IPS-NIHi7 (cell line): ENCODE measurements around the gene WNK2.

Experiments
- DNase-seq: peaks from one replicate; pipeline ENCODE4 v3.0.0; 2012; ENCODE audit warnings: mixed read lengths; ENCODE audit errors: extremely low spot score

WNK2 gene

DNA sequence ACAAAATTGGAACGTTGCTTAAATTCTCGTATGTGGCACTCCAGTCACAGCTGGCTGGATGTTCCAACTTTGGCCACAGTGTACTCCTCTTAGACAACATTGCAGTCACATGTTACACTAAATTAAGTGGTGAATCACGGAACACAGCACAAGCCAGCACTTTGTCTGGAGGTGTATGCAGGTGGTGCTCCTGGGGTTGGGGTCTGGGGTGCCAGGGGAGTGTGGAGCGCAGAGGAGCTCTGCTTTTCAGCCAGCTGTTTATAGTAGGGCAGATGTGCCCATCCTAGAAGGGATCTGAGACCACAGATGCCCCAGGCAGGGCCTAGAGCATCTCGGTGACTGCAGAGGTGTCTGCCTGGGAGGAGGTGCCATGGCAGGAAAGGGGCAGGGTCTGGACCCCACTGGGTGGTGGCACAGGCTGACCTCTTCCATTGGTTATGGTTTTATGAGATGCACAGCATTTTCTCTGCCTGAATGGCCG, 82.6 kb downstream of the WNK2 start:
- no peak for DNase-seq

DNA sequence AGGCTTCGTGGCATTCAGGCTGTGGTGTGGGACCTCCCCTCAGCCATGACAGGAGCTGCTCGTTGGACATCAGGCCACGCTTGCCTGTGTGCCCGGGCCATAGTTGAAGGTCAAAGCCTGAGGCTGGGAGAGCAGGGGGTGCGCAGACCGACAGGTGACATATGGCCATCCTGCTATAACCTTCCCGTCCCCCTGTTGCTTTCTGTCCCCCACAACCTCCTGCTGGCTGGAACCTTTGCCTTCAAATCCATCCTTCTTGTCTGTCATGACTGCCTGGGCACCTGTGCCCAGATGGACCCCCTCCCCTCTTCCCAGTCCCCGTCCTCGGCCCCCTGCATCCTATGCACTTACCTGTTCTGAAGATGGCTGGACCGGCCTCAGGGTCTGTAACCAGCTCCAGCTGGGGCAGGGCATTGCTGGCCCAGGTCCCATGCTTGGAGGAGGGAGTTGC, 83.2 kb downstream of the WNK2 start:
- DNase-seq, result no peak

DNA sequence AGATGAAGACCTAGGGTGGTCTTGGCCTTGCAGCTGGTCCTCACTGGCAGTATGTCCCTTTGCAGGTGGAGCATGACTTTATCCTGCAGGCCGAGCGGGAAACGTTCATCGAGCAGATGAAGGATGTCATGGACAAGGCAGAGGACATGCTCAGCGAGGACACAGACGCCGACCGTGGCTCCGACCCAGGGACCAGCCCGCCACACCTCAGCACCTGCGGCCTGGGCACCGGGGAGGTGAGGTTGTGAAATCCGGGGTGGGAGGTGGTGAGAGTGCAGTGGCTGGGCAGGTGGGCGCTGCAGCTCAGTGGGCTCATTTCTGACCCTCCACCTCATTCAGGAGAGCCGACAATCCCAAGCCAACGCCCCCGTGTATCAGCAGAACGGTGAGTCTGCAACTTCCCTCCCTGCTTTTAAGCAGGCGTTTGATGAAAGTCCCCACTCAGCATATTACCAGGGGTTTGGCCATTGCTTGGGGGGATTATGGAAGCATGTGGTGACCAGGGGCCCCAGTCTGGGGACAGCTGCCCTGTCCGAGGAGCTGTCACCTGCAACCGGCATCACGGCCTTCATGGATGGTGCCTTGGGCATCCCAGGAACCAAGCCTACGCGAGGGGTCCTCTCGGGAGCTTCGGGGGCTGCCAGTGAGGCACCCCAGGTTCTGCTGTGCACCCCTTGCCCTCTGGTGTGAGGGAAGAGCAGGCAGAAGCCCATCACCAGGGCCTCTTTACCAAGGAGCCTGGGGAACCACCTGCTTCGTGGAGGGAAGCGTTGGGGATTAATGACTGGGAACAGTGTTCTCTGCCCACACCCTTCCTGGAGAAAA, 84.0 kb downstream of the WNK2 start:
- DNase-seq, result peak; percentile 8

DNA sequence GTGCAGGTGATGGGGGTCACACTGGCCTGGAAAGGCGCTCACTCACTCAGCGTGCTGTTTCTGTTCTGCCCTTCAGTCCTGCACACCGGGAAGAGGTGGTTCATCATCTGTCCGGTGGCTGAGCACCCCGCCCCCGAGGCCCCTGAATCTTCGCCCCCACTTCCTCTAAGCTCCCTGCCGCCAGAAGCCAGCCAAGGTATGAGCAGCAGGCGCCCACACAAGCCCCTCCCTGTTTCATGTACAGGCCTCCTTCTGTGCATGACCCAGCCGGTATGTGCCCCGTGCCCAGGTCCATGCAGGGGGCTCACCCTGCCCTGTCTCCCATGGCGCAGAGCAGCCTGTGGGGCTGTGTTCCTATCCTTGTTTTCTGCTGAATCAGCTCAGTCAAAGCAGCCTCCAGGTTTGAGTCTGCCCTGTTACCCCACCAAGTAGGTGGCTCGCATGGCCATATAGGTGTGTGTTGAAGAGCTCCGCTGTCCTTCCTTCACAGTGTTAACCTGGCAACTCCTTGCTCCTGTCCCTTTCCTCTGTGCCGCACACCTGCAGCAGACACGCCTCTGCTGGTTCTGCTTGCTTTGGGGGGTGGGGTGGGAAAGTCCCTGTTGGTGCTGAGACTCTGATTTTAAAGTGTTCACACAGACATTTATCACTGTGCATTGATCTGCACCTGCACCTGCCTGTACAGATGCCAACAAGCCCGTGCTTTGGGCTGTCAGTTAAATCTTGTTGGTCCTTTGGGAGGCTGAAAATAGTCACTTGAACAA, 84.8 kb downstream of the WNK2 start:
- DNase-seq, result peak; percentile 6

DNA sequence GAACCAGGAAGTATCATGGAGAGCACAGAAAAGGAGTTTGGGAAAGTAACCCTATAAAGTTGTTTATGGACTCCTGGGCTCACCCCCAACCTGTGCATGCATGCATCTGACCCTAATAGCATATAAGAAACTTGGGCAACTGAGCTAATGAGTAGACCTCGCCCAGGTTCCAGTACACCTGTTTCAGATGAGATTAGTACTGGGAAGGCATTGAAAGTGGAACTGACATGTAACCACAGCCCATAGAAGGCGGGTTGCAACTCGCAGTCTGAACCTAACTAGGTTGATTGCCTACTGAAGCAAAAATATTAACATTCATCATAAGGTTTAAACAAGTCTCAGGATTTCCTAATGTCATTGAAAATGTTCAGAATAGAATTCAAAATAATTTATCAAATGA, 87.0 kb downstream of the WNK2 start:
- DNase-seq, result no peak

DNA sequence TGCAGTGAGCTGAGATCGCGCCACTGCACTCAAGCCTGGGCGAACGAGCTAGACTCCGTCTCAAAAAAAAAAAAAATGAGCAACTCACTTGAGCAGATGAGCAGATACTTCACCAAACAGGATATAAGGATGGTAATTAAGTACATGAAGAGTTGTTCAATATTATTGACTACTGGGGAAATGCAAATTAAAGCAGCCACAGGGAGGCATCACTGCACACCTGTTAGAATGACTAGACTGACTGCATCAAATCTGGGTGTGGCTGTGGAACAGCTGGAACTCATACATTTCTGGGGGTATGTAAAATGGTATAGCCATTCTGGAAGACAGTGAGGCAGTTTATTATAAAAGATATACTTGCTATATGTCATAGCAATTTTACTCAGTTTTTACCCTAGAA, 93.0 kb downstream of the WNK2 start:
- DNase-seq, result no peak

DNA sequence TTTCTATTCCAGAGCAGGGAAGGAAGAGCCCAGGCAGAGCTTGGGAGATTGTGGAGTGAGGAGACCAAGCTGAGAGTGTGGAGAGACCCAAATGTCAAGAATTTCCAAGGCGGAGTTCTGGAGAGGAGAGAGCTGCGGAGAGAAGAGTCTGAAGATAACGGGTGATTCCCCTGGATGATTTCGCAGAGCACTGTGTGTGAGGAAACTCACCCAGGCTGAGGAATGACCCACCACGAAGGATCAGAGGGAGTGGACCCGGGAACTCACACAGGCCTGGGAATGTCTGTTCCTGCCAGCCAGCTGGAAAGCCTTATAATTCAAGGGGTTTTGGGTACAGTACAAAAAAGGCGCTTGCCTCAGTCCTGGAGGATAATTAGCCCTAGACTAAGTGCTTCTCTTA, 94.2 kb downstream of the WNK2 start:
- DNase-seq, result peak; percentile 12

DNA sequence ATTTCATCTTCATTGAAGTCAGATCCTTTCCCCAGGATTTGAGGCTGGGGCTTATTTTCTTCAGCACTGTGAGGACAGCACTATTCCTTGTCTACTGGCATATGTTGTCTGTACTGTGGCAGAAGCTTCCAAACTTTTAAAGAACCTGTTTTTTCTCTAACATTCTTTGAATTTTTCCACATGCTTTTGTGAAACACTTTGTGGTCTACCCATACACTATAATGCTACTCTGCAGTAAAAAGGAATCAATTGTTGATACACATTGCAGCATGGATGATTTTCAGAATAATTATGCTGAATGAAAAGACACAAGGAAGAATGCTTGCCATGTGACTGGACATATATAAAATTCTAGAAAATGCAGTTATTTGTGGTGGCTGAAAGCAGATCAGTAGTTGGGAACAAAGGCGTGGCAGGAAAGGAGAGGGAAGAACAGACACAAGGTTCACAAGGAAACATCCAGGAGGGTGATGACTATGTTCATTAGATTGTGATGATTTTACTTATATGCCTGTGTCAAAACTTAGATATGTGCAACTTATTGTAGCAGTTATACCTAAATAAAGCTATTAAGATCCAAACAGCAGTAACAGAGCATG, 96.8 kb downstream of the WNK2 start:
- no peak for DNase-seq

DNA sequence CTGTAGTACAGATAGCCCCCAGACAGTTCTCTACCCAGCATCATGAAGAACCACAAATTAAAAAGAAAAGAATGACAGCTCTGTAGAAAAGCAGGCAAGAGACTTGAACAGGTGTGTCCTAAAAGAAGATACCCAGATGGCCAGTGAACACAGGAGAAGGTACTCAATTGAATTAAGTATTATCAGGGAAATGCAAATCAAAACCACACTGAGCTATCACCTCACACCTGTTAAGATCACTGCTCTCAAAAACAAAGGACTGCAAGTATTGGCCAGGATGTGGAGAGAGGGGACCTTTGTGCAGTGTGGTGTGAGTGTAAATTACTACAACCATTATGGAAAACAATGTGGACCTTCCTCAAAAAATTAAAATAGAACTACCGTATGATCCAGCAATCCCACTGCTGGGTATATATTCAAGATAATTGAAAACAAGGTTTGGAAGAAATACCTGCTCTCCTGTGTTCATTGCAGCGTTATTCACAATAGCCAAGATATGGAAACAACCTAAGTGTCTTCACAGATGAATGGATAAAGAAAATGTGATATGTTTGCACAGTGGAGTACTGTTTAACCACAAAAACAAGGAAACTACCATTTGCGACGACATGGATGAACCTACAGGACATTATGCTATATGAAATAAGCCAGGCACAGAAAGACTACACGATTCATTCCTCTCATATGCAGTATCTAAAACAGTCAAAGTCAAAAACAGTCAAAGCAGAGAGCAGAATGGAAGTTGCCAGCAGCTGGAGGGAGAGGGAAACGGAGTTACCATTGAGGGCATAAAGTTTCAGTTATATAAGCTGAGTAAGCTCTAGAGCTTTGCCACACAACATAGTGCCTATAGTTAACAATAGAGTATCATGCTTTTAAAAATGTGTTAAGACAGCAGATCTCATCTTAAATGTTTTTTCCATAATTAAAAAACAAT, 102.6 kb downstream of the WNK2 start:
- DNase-seq, result no peak

DNA sequence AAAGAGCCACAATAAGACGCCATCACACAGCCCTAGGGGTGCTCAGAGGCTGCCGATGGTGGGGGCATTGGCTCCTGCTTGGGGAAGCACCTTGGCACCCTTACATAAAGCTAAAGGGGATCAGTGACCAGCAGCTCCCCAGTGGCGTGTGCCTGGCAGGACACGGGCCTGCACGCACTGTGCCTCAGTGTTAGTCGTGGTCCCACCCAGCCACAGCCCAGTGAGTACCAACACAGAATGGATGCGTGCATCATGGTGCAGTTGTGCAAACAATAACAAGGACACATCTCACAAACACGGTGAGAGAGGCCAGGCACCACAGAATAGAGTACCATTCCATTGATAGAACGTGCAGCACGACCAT, 103.2 kb downstream of the WNK2 start:
- DNase-seq, result no peak

DNA sequence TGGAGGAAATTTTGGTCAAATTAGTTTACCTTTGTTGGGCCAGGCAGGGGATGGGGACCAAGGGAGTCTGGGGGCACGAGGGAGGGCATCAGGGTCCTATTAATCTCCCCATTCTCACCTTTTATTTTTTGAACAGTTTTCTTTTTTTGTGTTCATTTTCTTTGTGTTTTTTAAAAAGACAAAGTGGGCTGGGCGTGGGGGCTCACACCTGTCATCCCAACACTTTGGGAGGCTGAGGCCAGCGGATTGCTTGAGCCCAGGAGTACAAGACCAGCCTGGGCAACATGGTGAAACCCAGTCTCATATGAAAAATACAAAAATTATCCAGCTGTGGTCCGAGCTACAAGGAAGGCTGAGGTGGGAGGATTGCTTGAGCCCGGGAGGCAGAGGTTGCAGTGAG, 103.7 kb downstream of the WNK2 start:
- DNase-seq, result no peak

DNA sequence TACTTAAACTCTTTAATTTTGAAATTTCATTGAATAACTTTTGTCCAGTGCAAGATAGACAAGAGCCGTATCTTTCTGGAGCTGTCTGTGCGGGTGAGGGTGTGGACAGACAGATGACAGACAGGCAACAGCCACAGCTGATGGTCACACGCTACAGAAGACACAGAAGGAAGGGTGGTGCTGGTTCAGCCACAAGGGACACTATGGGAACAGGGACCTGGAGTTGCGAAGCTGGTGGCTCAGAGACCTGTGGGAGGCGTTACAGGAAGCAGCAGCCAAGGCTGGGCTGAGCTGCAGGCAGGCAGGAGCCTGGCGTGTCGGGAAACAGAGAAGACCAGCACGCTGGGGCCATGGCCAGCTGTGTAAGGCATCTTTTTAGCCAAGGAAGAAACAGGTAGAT, 104.4 kb downstream of the WNK2 start:
- DNase-seq, result peak; percentile 42

DNA sequence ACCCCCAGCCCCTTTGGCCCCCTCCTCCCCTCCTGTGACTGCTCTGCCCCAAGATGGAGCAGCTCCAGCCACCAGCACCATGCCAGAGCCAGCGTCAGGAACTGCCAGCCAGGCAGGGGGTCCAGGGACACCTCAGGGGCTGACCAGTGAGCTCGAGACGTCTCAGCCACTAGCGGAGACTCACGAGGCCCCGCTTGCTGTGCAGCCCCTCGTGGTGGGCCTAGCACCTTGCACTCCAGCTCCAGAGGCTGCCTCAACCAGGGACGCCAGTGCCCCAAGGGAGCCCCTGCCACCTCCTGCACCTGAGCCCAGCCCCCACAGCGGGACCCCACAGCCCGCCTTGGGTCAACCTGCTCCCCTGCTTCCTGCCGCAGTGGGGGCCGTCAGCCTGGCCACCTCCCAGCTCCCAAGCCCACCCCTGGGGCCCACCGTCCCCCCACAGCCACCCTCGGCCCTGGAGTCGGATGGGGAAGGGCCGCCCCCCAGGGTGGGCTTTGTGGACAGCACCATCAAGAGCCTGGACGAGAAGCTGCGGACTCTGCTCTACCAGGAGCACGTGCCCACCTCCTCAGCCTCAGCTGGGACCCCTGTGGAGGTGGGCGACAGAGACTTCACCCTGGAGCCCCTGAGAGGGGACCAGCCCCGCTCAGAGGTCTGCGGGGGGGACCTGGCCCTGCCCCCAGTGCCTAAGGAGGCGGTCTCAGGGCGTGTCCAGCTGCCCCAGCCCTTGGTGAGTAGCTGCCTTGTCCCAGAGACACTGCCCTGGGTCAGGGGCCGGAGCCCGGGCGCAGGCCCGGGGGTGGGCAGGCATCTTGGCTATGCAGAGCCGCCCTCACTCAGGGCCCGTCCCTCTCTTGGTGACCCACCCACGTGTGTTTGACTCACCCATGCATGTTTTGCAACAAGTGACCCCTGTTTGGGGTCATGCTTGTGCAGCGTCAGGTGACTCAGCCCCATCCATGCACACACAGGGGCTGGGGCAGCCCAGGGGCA, 105.2 kb downstream of the WNK2 start:
- peak; percentile 31 for DNase-seq

DNA sequence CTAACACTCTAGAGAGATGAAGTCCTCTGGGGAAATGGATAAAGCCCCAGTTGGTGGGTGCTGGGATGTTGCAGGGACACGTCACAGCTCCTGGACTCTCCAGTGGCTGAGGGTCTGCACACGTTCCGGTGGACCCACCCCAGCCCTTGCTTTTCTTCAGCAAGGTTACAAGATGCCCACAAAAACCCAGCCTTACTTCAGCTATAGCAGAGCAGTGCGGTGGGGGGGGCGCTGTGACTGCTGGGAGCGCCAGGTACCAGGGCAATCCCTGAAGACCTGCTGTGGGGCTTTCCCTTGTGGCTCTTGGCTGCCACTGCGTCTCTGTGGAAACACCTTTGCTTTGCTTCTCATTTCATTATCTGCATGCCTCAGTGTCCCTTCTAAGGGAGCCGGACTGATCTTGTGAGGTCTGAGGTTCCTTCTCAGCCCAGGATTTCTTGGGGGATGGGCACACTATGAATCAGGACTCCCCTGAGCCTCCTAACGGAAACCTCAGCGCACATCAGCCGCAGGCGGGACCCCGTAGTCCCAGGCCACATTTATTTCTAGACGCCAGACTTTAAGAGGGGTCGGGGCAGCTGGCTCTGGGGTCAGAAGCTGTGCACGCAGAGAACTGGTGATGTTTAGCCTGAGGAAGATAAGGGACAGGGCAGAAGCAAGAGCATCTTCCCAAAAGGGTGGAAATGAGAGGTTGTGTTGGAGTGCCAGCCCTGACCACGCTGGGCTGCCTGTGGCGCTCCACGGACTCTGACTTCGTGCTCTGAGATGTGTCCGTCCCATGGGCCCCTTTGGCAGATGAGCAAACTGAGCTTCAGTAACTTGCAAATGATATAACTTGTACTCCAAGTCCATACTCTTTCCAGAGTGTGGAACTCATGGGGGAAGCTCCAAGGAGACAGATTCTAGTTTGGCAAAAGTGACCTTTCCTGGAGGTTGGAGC, 106.8 kb downstream of the WNK2 start:
- no peak for DNase-seq

DNA sequence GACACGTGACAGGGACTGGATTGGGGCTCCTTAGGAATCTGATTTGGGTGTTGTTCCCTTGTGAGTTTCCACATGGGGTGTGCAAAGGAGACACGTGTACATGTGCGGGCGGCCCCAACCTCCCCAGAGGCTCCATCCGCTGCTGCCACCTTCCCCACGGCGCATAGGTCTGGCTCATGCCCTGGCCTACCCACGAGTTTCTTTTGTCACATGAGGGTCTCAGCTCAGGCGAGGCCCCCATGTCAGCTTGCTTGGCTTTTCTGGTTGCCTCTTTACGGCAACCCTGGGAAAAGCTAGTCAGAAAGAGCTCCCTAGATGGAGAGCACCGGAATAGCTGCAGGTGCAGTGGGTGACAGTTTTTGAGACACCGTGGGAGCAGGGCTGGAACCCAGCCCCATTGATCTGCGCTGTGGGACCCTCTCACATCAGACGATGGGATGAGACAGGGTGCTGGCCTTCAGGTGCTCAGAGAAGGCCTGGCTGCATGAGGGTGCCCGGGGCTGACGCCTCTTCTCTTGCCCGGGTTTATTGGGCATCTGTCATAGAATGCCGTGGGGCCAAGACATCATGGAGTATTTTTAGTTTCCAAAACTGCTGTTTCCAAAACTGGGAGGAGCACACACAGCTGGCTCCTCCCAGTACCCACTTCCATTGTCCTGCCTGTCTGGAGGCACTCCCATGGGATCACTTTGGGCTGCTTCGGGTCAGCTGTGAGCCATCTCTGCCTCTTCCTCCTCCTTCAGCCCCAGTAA, 107.8 kb downstream of the WNK2 start:
- DNase-seq, result no peak

DNA sequence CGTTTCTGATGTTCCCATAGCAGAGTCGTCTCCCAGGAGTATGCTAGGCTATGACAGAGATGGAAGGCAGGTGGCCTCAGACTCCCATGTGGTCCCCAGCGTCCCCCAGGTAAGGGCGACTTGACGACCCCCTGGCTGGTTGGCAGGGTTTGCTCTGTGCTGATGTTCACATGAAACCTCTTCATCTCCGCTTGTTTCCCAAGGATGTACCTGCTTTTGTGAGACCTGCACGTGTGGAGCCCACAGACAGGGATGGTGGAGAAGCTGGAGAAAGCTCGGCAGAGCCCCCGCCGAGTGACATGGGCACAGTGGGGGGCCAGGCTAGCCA, 108.3 kb downstream of the WNK2 start:
- no peak for DNase-seq

DNA sequence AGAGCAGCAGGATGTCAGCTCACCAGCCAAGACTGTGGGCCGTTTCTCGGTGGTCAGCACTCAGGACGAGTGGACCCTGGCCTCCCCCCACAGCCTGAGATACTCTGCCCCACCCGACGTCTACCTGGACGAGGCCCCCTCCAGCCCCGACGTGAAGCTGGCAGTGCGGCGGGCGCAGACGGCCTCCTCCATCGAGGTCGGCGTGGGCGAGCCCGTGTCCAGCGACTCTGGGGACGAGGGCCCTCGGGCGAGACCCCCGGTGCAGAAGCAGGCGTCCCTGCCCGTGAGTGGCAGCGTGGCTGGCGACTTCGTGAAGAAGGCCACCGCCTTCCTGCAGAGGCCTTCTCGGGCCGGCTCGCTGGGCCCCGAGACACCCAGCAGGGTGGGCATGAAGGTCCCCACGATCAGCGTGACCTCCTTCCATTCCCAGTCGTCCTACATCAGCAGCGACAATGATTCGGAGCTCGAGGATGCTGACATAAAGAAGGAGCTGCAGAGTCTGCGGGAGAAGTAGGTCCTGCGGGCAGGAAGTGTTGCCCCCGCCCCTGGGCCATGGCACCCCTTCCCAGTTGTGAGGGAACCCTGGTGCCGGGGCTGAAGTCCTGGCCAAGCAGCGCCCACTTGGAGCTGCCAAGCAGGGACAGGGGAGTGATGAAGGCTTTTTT, 108.9 kb downstream of the WNK2 start:
- no peak for DNase-seq

DNA sequence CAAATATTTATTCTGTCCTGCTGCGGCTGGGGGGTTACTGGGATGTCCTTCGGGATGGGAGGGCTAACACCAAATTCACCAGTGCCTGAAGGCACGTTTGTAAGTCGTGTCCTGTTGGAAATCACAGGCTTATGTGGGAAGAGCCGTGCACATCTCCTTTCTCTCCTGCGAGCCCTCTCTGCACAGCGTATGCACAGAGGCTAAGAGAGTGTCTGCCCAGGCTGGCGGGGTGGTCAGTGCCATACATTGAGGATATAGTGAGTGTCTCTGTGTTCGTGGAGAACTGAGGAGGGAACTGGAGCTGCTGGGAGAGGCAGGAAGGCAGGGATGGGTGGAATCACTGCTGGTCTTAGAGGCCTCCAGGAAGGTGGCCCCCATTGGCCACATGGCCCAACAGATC, 110.1 kb downstream of the WNK2 start:
- no peak for DNase-seq
